Retinal pigment epithelial cell (primary cell): Measurements from ENCODE around the gene LRRC4B.
"Not testable (repeated sequence)": the region's sequence is repeated elsewhere in the genome, so short reads cannot be mapped to it uniquely, and the experiment has no call there.

Experiments used
- DNase-seq: peaks from one replicate; pipeline ENCODE4 v3.0.0-alpha.2; 2010; ENCODE audit warnings: low read depth
- H3K4me3 ChIP-seq: 2 replicates; pipeline ENCODE4 v1.5.1; 2011; ENCODE audit warnings: mild to moderate bottlenecking, low read length, control low read depth, moderate library complexity
- CTCF ChIP-seq: conservative IDR thresholded peaks from 2 replicates; pipeline ENCODE4 v1.5.1; 2011; ENCODE audit warnings: low read depth, low read length, control low read depth, inconsistent platforms

LRRC4B gene, protein sequence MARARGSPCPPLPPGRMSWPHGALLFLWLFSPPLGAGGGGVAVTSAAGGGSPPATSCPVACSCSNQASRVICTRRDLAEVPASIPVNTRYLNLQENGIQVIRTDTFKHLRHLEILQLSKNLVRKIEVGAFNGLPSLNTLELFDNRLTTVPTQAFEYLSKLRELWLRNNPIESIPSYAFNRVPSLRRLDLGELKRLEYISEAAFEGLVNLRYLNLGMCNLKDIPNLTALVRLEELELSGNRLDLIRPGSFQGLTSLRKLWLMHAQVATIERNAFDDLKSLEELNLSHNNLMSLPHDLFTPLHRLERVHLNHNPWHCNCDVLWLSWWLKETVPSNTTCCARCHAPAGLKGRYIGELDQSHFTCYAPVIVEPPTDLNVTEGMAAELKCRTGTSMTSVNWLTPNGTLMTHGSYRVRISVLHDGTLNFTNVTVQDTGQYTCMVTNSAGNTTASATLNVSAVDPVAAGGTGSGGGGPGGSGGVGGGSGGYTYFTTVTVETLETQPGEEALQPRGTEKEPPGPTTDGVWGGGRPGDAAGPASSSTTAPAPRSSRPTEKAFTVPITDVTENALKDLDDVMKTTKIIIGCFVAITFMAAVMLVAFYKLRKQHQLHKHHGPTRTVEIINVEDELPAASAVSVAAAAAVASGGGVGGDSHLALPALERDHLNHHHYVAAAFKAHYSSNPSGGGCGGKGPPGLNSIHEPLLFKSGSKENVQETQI

GRCh38 chr19:50567882-50568727 is at the start of gene LRRC4B:
Gene LRRC4B (minus strand): TSS chr19:50568435. CDS start chr19:50548838, 19,597 bp downstream.
- no peak for DNase-seq
- H3K4me3 ChIP-seq: no peak within 1 kb of the TSS
- no peak for TF ChIP-seq CTCF

GRCh38 chr19:50612504-50613404 is 44.5 kb upstream of the LRRC4B start:
- not testable (repeated sequence) for DNase-seq, H3K4me3 ChIP-seq

GRCh38 chr19:50607874-50608785 is 39.9 kb upstream of the LRRC4B start:
- DNase-seq: peak; percentile 17
- TF ChIP-seq CTCF: peak; percentile 44
- H3K4me3 ChIP-seq: no peak overlapping the region

DNA sequence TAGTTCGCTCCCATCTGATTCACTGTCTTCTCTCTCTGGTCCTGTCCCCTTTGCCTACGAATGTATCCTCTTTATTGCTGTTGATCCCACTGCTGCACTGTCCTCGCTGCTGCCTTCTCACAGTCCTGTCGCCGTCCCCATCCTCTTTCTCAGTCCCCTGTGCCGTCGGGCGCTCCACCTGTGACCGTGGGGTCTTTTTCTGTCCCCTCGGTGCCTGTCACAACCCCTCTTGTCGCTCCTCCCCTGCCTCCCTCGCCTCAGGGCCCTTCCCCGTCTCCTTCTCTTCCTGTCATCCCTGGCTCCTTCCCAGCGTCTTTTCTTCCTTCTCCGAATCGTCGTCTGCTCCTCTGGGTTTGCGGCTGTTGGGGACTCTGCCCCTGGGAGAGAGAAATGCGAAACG is 39.2 kb upstream of the LRRC4B start:
- no peak for TF ChIP-seq CTCF
- H3K4me3 ChIP-seq: no peak overlapping the region
- DNase-seq: no peak

DNA sequence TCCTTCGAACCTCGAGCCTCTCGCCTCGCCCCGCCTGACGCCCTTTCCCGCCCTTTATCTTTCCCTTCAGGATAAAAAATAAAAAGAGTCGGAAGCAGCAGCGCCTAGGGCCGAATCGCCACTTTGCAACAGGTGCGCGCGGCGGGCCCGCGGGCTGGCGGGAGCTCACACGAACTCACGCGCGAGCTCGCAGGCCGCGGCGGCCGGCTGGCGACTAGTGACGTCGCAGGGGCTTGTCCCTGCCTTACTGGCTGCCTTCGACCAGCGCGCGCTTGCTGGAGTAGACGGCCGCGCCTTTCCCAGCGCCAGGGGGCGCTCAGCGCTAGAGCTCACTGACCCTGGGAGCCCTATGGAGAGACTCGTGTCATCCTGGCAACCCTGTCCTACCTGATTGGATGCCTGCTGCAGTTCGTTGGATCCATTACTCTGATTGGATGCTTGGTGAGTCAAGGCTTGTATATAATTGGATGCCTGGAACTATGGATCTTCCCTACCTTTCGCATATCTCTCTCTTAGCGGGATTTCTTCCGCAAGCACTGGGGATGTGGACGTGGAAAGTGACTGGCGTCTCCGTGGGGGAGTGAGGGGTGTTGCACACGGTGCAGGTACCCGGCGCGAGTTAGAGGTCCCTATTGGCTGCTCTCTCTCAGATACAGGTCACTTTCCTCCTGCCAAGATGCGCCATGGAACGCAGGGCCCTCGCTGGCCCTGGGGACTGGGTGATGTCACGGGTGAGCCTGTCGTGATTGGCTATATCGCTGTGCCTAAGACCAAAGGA is 38.0 kb upstream of the LRRC4B start:
- H3K4me3 ChIP-seq, DNase-seq: not testable (repeated sequence)

- not testable (repeated sequence) for H3K4me3 ChIP-seq, DNase-seq
These were observed 36.2 kb upstream of the LRRC4B start for GRCh38 chr19:50604264-50605073.

More at GRCh38 chr19:50604264-50605073, 36.2 kb upstream of the LRRC4B start:
- peak; percentile 4 for TF ChIP-seq CTCF
